Spinal cord (tissue), 10 donors: ENCODE results near the gene CIB4. TPM values are rescaled to one million over a fixed set of nuclear protein-coding genes. Genes with fewer than 3 reads are reported as not detected.

Source experiments
- DNase-seq, 6 donors: peaks; one replicate each; pipeline versions ENCODE4 v3.0.0 to v3.0.0-alpha.2; 2013 to 2015; ENCODE audit warnings: low spot score in 6 of 6, low read depth in 4 of 6
- H3K27ac ChIP-seq: one replicate; pipeline ENCODE4 v1.5.1; 2013; ENCODE audit warnings: low read depth, low read length, control low read depth
- H3K27me3 ChIP-seq: one replicate; pipeline ENCODE4 v1.6.1; 2013; ENCODE audit warnings: low read length; ENCODE audit not compliant: control insufficient read depth, insufficient read depth
- H3K36me3 ChIP-seq: one replicate; pipeline ENCODE4 v1.6.1; 2013; ENCODE audit warnings: low read length; ENCODE audit not compliant: control insufficient read depth, insufficient read depth
- H3K4me1 ChIP-seq: one replicate; pipeline ENCODE4 v1.6.1; 2013; ENCODE audit warnings: low read length; ENCODE audit not compliant: control insufficient read depth, insufficient read depth
- H3K4me3 ChIP-seq: one replicate; pipeline ENCODE4 v1.5.1; 2013; ENCODE audit warnings: low read depth, low read length, control low read depth
- H3K9me3 ChIP-seq: one replicate; pipeline ENCODE4 v1.6.1; 2013; ENCODE audit warnings: low read length; ENCODE audit not compliant: control insufficient read depth, insufficient read depth
- WGBS: methylation state at CpG from one replicate; pipeline ENCODE4 v1.1.5; 2013; ENCODE audit warnings: missing lambda C conversion rate; ENCODE audit not compliant: insufficient coverage; 5-methylcytosine and 5-hydroxymethylcytosine counted together
- polyA plus RNA-seq, 2 donors: library from polyadenylated mRNA; unstranded; fragments of 120-200 nt; gene quantifications; one replicate each; pipeline ENCODE4 v1.2.1, GENCODE V29; 2013; ENCODE audit not compliant: insufficient read length in 2 of 2
- total RNA-seq, 2 donors: library from RNA; depleted of rRNA in 1 of 2; stranded (reverse); fragments of 120-200 nt in 1 of 2; fragments of >200 nt in 1 of 2; gene quantifications; one replicate each; pipeline versions ENCODE4 v1.2.3 to v1.2.4, GENCODE V29; 2013 to 2014
- donor health status: healthy.

CIB4 gene
- total and polyA plus RNA-seq, 4 donors = 0.27 to 0.83 (median 0.50) TPM; not detected in 1

DNA sequence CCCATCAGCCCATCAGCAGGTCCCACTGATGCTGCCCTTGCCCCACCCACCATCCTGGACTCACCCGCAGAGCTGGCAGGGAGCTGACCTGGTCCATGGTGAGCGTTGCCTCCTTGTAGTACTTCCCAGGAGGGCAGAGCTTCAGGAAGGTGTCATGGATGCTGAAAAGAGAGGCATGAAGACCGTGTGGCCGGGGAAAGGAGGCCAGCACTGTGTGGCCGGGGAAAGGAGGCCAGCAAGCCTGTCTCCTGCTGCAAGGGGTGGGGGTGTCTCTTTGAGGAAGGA is 11.9 kb downstream of the CIB4 start:
- no peak overlapping the region for H3K4me3 ChIP-seq
- H3K4me1 ChIP-seq = peaks cover 4% of the 10 kb centered on the region
- H3K27ac ChIP-seq = no peak overlapping the region
- DNase-seq = no peak
- no peaks in the 10 kb centered on the region for H3K36me3 ChIP-seq
- H3K27me3 ChIP-seq = no peaks in the 10 kb centered on the region
- H3K9me3 ChIP-seq = no peaks in the 10 kb centered on the region
- WGBS = 97% methylated on average over 5 of the region's 5 CpGs

DNA sequence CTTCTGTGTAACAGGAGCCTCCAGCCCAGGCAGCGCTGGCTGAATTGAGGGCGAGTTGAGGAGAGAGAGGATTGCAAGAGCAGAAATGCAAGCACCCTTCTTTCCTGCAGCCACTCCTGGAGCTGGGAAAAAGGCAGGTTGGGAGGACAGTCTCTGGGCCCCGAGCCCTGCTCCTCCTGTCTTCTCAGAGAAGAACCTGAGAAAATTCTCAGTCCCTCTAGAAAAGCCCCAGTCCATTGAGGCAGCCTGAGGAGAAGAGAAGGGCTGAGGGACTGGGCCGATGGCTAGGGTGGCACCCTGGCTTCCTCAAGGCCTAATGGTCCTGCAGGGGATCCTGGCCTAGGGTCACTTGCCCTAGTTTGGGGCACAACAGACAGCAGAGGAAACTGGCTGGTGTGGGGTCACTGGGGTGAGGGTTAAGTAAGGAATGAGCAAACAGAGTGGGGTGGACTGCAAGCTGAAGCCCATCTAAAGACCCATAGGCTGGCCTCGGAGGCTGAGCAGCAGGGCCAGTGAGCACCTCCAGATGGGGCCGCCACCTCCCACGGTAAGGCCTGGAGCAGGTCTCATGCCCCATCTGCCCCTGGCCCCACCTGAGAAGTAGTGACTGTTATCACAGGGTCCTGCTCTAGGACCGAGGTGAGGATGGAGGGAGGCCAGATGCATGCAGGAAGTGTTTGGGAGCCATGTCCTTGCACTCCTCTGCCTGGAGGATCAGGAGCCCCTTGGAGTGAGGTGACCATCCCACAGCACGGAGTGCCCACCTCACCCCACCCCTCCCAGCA is 12.4 kb downstream of the CIB4 start:
- Histone ChIP-seq H3K36me3 (no peaks in the 10 kb centered on the region), H3K27ac (no peak overlapping the region), H3K9me3 (no peaks in the 10 kb centered on the region), H3K4me1 (peaks cover 7% of the 10 kb centered on the region), H3K4me3 (no peak overlapping the region), H3K27me3 (no peaks in the 10 kb centered on the region)
- 90% methylated on average over 8 of the region's 9 CpGs for WGBS
- DNase-seq = no peak

DNA sequence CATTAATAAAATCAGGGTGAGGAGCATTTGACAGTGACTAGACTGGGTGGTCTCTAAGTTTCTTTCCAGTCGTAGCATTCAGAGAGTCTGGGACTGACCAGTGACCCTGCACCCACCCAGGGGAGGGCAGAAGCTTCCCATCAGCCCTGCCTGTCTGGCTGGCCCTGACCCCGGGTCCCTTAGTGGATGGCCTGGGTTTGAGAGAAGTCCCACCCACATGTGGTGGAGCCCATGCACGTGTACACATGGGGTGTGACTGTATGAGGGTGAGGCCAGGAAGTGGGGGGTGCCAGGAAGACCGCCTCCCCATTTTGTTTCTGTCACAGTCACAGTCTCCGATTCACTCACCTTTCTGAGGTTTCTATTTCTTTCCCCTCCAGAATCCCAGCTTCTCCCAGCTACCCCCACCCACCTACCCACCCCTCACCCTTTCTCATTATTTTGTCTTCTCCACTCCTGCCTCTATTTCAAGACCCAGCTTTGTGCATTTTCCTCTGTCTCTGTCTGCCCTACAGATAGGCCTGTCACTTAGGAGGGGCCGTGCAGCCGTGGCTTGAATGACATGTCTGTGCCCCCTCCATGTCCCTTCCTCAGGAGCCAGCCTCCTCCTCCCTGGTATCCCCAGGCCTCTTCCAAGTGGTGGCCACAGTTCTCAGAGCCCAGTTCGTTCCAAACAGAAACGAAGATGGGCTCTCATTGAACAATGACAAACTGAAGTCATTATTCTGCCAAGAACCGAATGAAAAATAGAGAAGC is 13.6 kb downstream of the CIB4 start:
- DNase-seq = peak in 1 of 6 donors; percentile 34
- Histone ChIP-seq H3K4me3 (no peak overlapping the region), H3K27ac (no peak overlapping the region), H3K9me3 (no peaks in the 10 kb centered on the region), H3K4me1 (peaks cover 7% of the 10 kb centered on the region), H3K27me3 (no peaks in the 10 kb centered on the region), H3K36me3 (no peaks in the 10 kb centered on the region)
- WGBS = 58% methylated on average over 9 of the region's 10 CpGs

DNA sequence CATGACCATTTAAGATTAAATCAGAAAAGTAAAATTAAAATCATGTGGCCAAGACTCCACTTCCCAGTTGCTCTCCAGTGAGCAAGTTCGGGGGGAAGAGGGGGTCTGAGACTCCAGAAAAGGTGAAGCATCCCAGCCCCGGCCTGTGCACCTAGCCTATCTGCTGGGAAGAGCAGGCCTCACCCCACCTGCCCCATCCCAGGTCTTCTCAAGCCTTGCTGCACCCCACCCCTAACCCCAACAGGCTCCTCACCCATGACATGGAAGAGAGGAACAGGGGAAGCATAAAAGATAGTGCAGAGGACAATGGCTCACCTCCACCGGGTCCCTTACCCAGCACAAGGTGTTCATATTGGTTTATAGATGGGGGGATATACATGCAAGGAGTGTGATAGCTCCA is 14.6 kb downstream of the CIB4 start:
- Histone ChIP-seq H3K36me3 (no peaks in the 10 kb centered on the region), H3K4me3 (no peak overlapping the region), H3K27ac (no peak overlapping the region), H3K9me3 (no peaks in the 10 kb centered on the region), H3K27me3 (no peaks in the 10 kb centered on the region), H3K4me1 (peaks cover 5% of the 10 kb centered on the region)
- DNase-seq = no peak
- no CpG with 5 or more reads among the region's 3 CpGs for WGBS

DNA sequence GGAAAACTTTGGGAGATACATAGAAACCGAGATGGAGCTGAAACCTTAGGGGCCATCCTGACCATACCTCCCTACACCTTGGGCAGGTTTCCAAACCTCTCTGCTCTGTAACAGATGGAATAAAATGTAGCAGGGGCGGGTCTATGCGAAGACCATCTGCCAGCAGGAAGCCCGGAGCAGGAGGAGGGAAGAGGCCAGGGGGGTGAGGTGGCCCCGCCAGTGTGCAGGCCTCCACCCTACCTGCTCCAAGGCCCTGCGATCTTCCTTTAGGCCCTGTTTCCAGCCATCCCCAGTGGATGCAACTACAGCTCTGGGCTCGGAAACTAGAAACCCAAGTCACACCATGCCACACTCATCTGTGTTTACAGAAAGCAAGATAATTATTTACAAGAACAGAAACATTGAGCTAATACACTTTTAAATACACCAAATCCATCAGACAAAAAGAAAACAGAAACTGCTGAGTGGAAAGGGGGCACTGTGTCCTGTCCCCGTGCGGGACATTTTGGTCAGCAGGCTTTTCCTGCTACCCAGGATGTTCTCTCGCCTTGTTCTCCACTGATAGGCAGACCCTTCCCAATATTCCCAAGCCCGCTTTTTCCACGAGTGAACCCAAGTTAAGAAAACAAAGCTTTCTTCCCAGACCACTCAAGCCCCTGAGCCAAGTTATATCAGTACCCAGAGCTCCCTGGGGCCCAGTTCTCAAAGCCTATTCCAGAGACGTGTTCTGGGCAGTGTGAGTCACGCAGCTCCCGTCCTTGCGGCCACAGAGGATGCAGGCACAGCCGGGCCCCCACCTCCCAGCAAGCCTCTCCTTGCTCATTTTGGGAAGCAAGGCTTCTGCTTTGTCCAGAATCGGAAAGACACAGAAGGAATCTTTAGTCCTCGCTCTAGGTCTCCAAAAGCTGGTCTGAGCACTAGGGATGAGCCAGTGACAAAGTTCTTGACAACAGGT is 17.3 kb downstream of the CIB4 start:
- H3K27ac ChIP-seq = no peak overlapping the region
- no peaks in the 10 kb centered on the region for H3K9me3 ChIP-seq
- no peak overlapping the region for H3K4me3 ChIP-seq
- H3K27me3 ChIP-seq = peaks cover 5% of the 10 kb centered on the region
- WGBS = 70% methylated on average over 18 of the region's 19 CpGs
- peaks cover 3% of the 10 kb centered on the region for H3K4me1 ChIP-seq
- no peak for DNase-seq
- H3K36me3 ChIP-seq = no peaks in the 10 kb centered on the region

DNA sequence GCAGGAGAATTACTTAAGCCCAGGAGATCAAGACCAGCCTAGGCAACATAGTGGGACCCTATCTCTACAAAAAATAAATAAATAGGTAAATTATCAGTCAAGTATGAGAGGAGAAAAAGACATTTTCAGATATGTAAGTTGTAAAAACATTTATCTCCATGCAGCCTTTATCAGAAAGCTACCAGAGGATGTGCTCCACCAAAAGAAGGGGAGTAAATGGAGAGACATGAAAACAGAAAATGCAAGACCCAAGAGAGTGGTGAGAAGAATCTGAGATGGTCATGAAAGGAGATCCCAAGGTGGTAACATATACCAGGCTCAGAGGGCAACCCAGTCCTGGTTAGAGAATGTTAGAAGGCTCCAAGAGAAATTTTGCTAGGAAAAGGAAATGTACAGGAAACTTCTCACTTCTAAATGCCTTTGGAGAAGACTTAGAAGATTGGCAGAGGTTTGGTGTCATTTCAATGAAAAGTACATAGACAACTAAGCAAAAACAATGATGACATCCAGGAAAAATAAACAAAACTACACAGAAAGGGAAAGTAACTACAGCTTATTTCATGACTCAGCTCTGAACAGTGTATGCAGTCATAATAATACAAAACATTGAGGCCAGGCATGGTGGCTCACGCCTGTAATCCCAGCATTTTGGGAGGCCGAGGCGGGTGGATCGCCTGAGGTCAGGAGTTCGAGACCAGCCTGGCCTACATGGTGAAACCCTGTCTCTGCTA is 19.5 kb downstream of the CIB4 start:
- Histone ChIP-seq H3K36me3 (no peaks in the 10 kb centered on the region), H3K9me3 (no peaks in the 10 kb centered on the region), H3K27me3 (peaks cover 9% of the 10 kb centered on the region), H3K27ac (no peak overlapping the region), H3K4me1 (peaks cover 7% of the 10 kb centered on the region), H3K4me3 (no peak overlapping the region)
- 98% methylated on average over 4 of the region's 5 CpGs for WGBS
- no peak for DNase-seq

DNA sequence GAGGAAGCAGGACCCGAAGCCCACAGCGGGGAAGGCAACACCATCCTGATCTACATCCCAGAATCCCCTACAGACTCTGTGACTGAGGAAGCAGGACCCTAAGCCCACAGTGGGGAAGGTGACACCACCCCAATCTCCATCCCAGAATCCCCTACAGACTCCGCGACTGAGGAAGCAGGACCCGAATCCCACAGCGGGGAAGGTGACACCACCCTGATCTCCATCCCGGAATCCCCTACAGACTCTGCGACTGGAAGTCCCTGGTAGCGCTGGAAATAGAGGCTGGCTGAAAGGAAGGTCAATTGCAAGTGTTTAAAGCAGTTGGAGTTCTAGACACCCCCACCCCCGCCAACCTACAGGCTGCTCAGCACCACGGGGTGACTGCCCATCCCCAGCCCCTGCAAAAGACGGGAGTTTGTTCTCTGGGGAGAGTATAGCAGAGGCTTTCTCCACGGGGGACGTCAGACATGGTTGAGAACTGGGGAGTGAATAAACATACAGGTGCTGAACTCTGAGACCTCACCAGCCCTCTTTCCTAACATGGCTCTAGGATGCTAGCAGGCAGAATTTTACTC is 21.0 kb downstream of the CIB4 start:
- Histone ChIP-seq H3K36me3 (no peaks in the 10 kb centered on the region), H3K4me1 (peaks cover 22% of the 10 kb centered on the region), H3K27ac (no peak overlapping the region), H3K27me3 (peaks cover 9% of the 10 kb centered on the region), H3K4me3 (no peak overlapping the region), H3K9me3 (no peaks in the 10 kb centered on the region)
- no peak for DNase-seq
- WGBS = 43% methylated on average over 4 of the region's 14 CpGs

DNA sequence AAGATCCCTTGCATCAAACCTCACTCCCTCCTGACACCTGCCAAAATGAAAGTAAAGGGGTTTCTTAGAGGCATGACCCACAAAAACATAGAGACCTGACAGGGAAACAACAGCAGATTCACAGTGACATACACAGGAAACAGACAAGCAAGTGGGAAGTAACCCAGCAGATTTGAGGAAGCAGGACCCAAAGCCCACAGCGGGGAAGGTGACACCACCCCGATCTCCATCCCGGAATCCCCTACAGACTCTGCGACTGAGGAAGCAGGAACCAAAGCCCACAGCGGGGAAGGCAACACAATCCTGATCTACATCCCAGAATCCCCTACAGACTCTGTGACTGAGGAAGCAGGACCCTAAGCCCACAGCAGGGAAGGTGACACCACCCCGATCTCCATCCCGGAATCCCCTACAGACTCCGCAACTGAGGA is 21.6 kb downstream of the CIB4 start:
- Histone ChIP-seq H3K36me3 (no peaks in the 10 kb centered on the region), H3K4me1 (peaks cover 28% of the 10 kb centered on the region), H3K27me3 (peaks cover 9% of the 10 kb centered on the region), H3K9me3 (no peaks in the 10 kb centered on the region), H3K27ac (no peak overlapping the region), H3K4me3 (no peak overlapping the region)
- no peak for DNase-seq
- WGBS = 53% methylated on average over 8 of the region's 8 CpGs

DNA sequence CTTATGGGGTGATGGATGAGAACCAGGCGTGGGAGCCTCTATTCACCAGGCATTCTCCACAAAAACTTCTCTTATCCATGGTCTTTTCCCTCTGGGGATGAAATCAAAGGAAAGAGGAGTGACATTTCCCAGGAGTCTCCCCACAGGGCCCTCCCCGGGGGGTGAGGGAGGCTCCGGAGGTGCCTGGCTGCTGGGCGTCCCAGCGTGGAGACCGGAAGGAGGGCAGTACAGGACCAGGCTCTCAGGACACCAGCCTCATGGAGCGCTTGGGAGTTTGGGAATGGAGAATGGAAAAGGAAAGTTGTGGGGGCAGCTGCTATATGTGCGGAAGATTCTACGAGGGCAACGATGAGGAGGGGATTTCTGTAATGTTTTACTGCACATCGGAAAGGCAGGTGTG is 22.1 kb downstream of the CIB4 start:
- Histone ChIP-seq H3K4me3 (no peak overlapping the region), H3K27ac (no peak overlapping the region), H3K36me3 (no peaks in the 10 kb centered on the region), H3K4me1 (peaks cover 30% of the 10 kb centered on the region), H3K9me3 (no peaks in the 10 kb centered on the region), H3K27me3 (peaks cover 9% of the 10 kb centered on the region)
- no peak for DNase-seq
- 82% methylated on average over 9 of the region's 11 CpGs for WGBS
